Peyer's patch (tissue), 4 donors: Measurements from ENCODE around the gene RAVER2. TPM values are rescaled to one million over a fixed set of nuclear protein-coding genes. Genes with fewer than 3 reads are reported as not detected.

Experiments
- DNase-seq, 3 donors: peaks; one replicate each; pipeline ENCODE4 v3.0.0-alpha.2; 2017 to 2019
- H3K27ac ChIP-seq, 4 donors: fragments of 200-600 bp; sonication (generic); one replicate each; pipeline ENCODE4 v1.5.1; 2016 to 2019
- H3K27me3 ChIP-seq, 2 donors: fragments of 200-600 bp; sonication (generic); one replicate each; pipeline ENCODE4 v1.5.1; 2019
- H3K36me3 ChIP-seq, 3 donors: fragments of 200-600 bp; sonication (generic); one replicate each; pipeline ENCODE4 v1.5.1; 2016 to 2019
- H3K4me1 ChIP-seq, 4 donors: fragments of 200-600 bp; sonication (generic); one replicate each; pipeline ENCODE4 v1.5.1; 2016 to 2019
- H3K4me3 ChIP-seq, 4 donors: fragments of 200-600 bp; sonication (generic); 1 replicate in 3 of 4; 2 replicates in 1 of 4; pipeline ENCODE4 v1.5.1; 2016 to 2019; ENCODE audit warnings: mild to moderate bottlenecking in 1 of 4
- H3K9me3 ChIP-seq, 4 donors: fragments of 200-600 bp; sonication (generic); one replicate each; pipeline ENCODE4 v1.5.1; 2016 to 2019; ENCODE audit warnings: mild to moderate bottlenecking in 1 of 4
- POLR2A ChIP-seq, 2 donors: fragments of 450-650 bp; IDR thresholded peaks; one replicate each; pipeline ENCODE4 v1.5.1; 2017; ENCODE audit warnings: antibody characterized with exemption in 2 of 2, mild to moderate bottlenecking in 2 of 2, moderate library complexity in 2 of 2
- total RNA-seq, 4 donors: library from RNA; depleted of rRNA; stranded (reverse); fragments of >200 nt; gene quantifications; one replicate each; pipeline ENCODE4 v1.1.0, GENCODE V29; 2016
- TF ChIP-seq, protein P1 (sequence below), 6 experiments: fragments of 450-650 bp in 4 of 6; fragments of 200-600 bp in 2 of 6; sonication (generic) in 1 of 6; IDR thresholded peaks; one replicate each; pipeline ENCODE4 v1.5.1; 2017 to 2019; ENCODE audit warnings: antibody characterized with exemption in 6 of 6, mild to moderate bottlenecking in 3 of 6, moderate library complexity in 1 of 6

The RAVER2 gene
- total RNA-seq, 4 donors from 2014 or later: 26.4 to 51.5 (median 45.0) TPM

DNA sequence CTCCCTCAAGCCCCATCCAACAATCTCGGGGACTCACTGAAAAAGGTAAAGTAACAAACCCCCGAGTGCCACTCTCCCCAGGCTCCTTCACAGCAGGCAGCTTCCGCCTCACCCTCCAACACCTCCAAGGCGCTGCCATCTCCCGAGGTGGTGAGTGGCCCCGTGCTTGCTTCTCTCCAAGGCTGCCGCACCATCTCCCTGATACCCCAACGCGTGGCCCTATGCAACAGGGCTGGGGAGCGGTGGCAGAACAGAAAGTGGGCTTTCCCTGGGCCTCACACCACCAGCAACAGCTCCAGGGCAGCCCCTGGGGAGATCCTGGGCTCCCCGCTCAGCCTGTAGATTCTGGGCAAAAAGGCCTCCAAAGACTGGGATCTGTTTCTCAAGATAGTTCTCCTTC lies 105.1 kb downstream of the RAVER2 start:
- no peak for DNase-seq
- Histone ChIP-seq H3K36me3 (peaks cover 0 to 90% (median 0%) of the 10 kb centered on the region in 3 donors), H3K9me3 (no peaks in the 10 kb centered on the region), H3K27me3 (no peaks in the 10 kb centered on the region), H3K27ac (no peak overlapping the region), H3K4me1 (no peaks in the 10 kb centered on the region), H3K4me3 (no peak overlapping the region)
- TF ChIP-seq, protein P1, sequence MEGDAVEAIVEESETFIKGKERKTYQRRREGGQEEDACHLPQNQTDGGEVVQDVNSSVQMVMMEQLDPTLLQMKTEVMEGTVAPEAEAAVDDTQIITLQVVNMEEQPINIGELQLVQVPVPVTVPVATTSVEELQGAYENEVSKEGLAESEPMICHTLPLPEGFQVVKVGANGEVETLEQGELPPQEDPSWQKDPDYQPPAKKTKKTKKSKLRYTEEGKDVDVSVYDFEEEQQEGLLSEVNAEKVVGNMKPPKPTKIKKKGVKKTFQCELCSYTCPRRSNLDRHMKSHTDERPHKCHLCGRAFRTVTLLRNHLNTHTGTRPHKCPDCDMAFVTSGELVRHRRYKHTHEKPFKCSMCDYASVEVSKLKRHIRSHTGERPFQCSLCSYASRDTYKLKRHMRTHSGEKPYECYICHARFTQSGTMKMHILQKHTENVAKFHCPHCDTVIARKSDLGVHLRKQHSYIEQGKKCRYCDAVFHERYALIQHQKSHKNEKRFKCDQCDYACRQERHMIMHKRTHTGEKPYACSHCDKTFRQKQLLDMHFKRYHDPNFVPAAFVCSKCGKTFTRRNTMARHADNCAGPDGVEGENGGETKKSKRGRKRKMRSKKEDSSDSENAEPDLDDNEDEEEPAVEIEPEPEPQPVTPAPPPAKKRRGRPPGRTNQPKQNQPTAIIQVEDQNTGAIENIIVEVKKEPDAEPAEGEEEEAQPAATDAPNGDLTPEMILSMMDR (IDR thresholded peaks at IDR 0.05): no peak
- no peak for TF ChIP-seq POLR2A (IDR thresholded peaks at IDR 0.05)

DNA sequence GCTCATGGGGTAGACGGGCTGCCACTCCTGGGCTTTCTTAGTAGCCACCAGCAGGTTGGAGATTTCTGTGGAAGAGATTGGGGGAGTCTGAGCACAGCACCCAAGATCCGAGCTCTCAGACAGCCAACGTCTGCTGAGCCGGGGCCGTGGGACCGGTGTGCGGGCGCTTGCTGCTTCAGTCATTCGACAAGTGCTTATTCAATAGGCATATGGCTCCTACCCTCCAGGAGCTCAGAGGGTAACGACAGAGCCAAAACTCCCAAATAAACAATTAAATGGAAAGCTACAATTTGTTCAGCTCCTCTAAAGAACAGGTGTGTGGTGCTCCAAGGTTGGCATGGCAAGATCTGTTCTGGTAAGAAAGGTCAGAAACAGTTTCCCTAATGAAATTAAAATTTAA lies 106.0 kb downstream of the RAVER2 start:
- TF ChIP-seq, protein P1 (IDR thresholded peaks at IDR 0.05): no peak
- no peak for TF ChIP-seq POLR2A (IDR thresholded peaks at IDR 0.05)
- no peaks in the 10 kb centered on the region for H3K9me3 ChIP-seq
- H3K36me3 ChIP-seq: peaks cover 0 to 90% (median 0%) of the 10 kb centered on the region in 3 donors

GRCh38 chr1:64851664-64852063 lies 106.8 kb downstream of the RAVER2 start:
- Histone ChIP-seq H3K36me3 (peaks cover 0 to 90% (median 0%) of the 10 kb centered on the region in 3 donors), H3K27me3 (no peaks in the 10 kb centered on the region), H3K9me3 (no peaks in the 10 kb centered on the region), H3K27ac (no peak overlapping the region), H3K4me1 (no peaks in the 10 kb centered on the region), H3K4me3 (no peak overlapping the region)
- TF ChIP-seq POLR2A (IDR thresholded peaks at IDR 0.05): no peak
- TF ChIP-seq, protein P1 (IDR thresholded peaks at IDR 0.05): no peak
- DNase-seq: no peak

More for the DNA sequence above, 106.0 kb downstream of the RAVER2 start:
- no peak overlapping the region for H3K27ac ChIP-seq
- no peak for DNase-seq
- H3K4me3 ChIP-seq: no peak overlapping the region
- H3K4me1 ChIP-seq: no peaks in the 10 kb centered on the region
- H3K27me3 ChIP-seq: no peaks in the 10 kb centered on the region

DNA sequence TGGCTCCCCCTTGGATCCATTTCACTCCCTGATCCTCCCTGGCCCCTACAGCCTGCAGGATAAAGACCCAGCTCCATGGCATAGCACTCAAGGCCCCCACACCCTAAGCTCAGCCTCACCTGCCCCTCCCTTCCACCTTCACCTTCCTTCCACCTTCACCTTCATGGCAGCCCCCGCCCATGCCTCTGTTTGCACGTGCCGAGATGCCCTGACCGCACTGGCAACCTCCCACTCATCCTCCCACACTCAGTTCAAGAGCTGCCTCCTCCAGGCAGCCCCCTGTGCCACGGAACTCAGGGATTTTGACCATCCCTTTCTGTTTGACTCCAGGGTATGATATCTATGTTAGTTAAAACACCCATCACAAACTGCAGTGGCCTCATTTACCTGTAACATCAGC lies 109.8 kb downstream of the RAVER2 start:
- Histone ChIP-seq H3K4me3 (no peak overlapping the region), H3K4me1 (no peaks in the 10 kb centered on the region)

DNA sequence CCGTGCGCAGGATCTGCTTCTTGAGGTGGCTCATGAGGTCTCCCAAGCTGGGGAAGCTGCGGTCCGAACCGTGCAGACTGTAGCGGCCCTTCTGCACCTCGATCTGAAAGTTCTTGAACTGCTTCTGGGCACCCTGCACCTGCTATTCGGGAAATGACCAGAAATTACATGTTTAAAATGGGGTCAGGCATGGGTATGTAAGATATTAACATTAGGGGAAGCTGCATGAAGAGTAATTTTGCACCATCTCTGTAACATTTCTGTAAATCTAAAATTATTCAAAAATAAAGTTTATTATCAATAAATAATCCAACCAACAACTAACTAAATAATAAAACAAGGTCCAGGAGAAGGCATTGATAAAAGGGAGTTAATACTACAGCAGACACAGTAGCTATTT lies 110.7 kb downstream of the RAVER2 start:
- TF ChIP-seq, protein P1 (IDR thresholded peaks at IDR 0.05): no peak
- TF ChIP-seq POLR2A (IDR thresholded peaks at IDR 0.05): no peak
- no peak for DNase-seq
- Histone ChIP-seq H3K36me3 (peaks cover 0 to 92% (median 0%) of the 10 kb centered on the region in 3 donors), H3K27me3 (no peaks in the 10 kb centered on the region), H3K4me1 (no peaks in the 10 kb centered on the region), H3K27ac (no peak overlapping the region), H3K4me3 (no peak overlapping the region), H3K9me3 (no peaks in the 10 kb centered on the region)

More for the DNA sequence above, 109.8 kb downstream of the RAVER2 start:
- TF ChIP-seq, protein P1 (IDR thresholded peaks at IDR 0.05): no peak
- TF ChIP-seq POLR2A (IDR thresholded peaks at IDR 0.05): no peak
- H3K9me3 ChIP-seq: no peaks in the 10 kb centered on the region
- peaks cover 0 to 92% (median 0%) of the 10 kb centered on the region in 3 donors for H3K36me3 ChIP-seq
- no peak for DNase-seq
- H3K27ac ChIP-seq: no peak overlapping the region
- no peaks in the 10 kb centered on the region for H3K27me3 ChIP-seq

DNA sequence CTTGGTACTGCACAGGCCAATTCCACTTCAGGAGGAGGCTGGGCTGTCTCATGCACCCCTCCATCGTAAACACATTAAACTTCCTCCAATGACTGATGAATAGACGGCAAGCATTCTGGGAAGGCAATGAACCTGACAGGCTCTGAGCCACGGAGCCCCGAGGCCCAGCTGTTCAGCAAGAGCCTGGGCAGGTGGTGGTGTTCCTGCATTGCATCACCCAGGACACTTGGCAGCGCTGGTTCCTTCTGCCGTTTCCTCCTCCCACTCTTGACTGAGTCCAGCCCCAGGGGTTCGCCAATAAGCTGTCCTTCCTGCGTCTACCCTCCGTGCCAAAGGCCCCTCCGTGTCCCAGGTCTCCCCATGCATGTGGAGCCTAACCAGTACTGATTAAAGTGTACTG lies 111.7 kb downstream of the RAVER2 start:
- Histone ChIP-seq H3K36me3 (peaks cover 0 to 85% (median 0%) of the 10 kb centered on the region in 3 donors), H3K27me3 (no peaks in the 10 kb centered on the region), H3K27ac (no peak overlapping the region), H3K4me1 (peaks cover 0 to 5% (median 0%) of the 10 kb centered on the region in 4 donors), H3K9me3 (no peaks in the 10 kb centered on the region), H3K4me3 (no peak overlapping the region)
- TF ChIP-seq POLR2A (IDR thresholded peaks at IDR 0.05): no peak
- TF ChIP-seq, protein P1 (IDR thresholded peaks at IDR 0.05): no peak
- DNase-seq: no peak
